A549 treated with CpdA at 1 μM for 4 hours (cell line): ENCODE results near the gene MRPS22. TPM values are rescaled to one million over a fixed set of nuclear protein-coding genes. Genes with fewer than 3 reads are reported as not detected.

Experiments used
- total RNA-seq: library from RNA; stranded (reverse); fragments of 200-300 nt; extraction: Qiagen RNA extraction; gene quantifications from 5 replicates; pipeline ENCODE4 v1.2.3, GENCODE V29; 2022; ENCODE audit warnings: low read depth

The MRPS22 gene
- total RNA-seq = 44.6 to 53.5 TPM (median 45.8 TPM) in 5 replicates

GRCh38 chr3:139343895-139344856 lies at the start of gene MRPS22:
MRPS22 (plus strand) TSS chr3:139344020; CDS start chr3:139344027, 7 bp downstream.

GRCh38 chr3:139389552-139390368 lies 45.9 kb downstream of the MRPS22 start, which contains the start of gene COPB2:
COPB2 (minus strand) TSS chr3:139389647; CDS start chr3:139389550, 97 bp downstream.

Other genes with a start within 250 kb of the MRPS22 start
- gene COPB2, start 45.6 kb downstream of the MRPS22 start, total RNA-seq = 66.0 to 86.6 TPM (median 73.5 TPM) in 5 replicates
- not detected in 5 replicates for gene RBP2, start 132.5 kb downstream of the MRPS22 start, total RNA-seq
- 4.5 to 6.2 TPM (median 5.1 TPM) in 5 replicates for gene RBP1, start 195.7 kb downstream of the MRPS22 start, total RNA-seq